NCI-H748 treated with DMSO at 0.1 percent for 48 hours (cell line): ENCODE data around the gene USP12.
A peak's percentile ranks its signal among the peaks of the same experiment; 100 is the strongest.

Experiments used
- DNase-seq: peaks from one replicate; lab custom pipeline; 2025; lab: John Stamatoyannopoulos, UW

USP12 gene

DNA sequence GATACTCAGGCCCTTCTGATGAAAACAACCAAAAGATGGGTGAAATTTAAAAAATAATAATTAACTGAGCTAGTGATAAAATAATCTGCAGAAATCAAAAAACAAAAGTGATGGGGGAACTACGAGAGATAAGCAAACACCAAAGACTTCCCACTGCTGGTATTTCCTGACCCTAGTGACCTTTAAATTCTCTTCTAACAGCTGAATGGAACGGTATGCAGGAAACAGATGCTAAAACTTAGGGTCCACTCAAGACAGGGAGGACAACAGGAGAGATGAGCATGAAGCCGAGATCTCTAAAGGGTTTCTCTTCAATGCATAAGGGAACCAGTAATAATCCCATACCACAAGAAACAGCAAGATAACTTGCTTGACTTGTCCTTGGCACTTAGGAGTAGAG, 50.8 kb downstream of the USP12 start:
- DNase-seq: no peak

GRCh38 chr13:27120011-27120410, 51.6 kb downstream of the USP12 start:
- no peak for DNase-seq

- DNase-seq: no peak
These were observed 53.1 kb downstream of the USP12 start for GRCh38 chr13:27118428-27119054.

- no peak for DNase-seq
These were observed 53.7 kb downstream of the USP12 start for GRCh38 chr13:27117952-27118351.

DNA sequence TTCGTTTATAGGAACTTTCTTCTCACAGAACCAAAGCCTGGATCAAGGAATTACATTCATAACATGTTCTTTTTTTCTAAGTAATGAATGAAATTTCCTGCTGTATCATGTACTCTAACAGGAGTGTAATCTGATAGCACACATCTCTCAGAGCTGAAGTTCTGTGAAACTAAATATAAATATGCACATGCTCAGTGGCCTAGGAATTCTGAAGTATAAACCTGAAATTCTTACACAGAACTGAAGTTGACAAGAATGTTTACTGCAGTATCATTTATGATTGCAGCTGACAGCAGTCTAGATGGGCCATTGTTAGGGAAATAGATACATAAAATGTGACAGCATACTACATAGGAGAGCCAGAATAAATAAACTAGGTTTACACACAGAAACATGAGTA, 54.5 kb downstream of the USP12 start:
- no peak for DNase-seq

- DNase-seq: no peak
These were observed 58.2 kb downstream of the USP12 start for GRCh38 chr13:27113436-27113835.

DNA sequence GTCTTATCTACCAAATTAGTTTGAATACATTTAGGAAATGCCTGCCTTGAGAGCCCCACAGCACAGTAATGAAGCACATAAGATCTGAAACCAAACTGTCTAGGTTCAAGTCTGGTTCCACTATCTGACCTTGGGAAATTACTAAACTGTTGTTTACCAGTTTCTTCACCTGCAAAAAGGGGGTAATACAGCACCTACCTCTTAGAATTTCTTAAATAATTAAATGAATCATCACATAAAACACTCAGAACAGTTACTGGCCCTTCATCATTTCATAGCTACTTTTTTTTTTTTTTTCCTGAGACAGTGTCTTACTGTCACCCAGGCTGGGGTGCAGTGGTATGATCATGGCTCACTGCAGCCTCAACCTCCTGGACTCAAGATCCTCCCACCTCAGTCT, 59.6 kb downstream of the USP12 start:
- no peak for DNase-seq

GRCh38 chr13:27110056-27110746, 61.4 kb downstream of the USP12 start:
- peak; percentile 93 for DNase-seq

- DNase-seq: no peak
These were observed 65.5 kb downstream of the USP12 start for GRCh38 chr13:27106144-27106543.

- DNase-seq: no peak
These were observed 67.0 kb downstream of the USP12 start for GRCh38 chr13:27104606-27105005.

DNA sequence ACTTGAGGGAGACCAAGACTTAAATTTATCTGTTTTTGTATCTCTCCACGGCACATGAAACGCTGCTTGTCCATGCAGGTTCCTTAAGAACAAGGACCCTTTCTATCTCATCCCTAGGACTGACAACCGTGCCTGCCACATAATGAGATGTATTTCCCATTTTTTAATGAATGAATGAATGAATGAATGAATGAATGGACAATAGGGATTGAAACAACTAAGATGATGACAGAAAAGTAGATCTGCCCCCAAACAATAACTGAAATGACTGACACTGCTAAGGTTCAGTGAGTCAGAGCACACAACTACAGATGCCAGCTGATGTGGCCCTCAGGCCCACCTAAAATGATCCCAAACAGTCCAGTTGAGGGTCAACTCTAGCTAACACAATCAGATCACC, 69.8 kb downstream of the USP12 start:
- DNase-seq: no peak

GRCh38 chr13:27101289-27101688, 70.3 kb downstream of the USP12 start:
- DNase-seq: no peak

GRCh38 chr13:27097691-27098090, 73.9 kb downstream of the USP12 start:
- no peak for DNase-seq

DNA sequence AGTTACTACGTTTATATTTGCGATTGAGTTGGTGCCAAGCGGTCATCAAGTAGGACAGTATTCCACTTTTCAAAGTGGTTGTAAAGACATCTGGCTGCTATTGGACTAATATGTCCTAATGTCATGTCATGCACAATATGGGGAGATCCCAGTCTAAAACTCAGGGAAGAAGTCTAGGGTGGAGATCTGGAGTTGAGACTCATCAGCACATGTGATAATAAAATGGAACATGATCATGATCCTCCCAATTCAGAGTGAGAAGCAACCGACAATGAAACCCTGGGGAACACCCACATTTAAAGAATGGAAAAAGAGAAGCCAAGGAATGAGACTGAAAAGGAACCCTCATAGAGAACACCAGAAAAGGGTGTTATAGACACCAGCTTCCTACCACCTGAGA, 80.2 kb downstream of the USP12 start:
- no peak for DNase-seq

DNA sequence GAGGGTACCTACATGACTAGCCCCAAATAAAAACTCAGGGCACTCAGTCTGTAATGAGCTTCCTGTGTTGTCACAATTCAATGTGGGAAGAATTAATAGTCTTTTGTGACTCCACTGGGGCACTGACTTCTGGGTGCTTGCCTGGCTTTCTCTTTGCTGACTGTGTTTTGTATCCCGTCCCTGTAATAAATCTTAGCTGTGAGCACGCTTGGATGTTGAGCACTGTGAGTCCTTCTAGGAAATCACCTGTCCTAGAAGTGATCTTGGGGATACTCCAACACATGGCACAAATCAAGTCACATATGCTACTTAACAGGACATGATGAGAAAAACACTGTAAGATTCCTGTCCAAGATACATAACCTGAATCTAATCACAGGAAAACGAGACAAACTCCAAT, 83.0 kb downstream of the USP12 start:
- DNase-seq: no peak

- DNase-seq: no peak
These were observed 84.9 kb downstream of the USP12 start for GRCh38 chr13:27086599-27087265.

- no peak for DNase-seq
These were observed 88.4 kb downstream of the USP12 start for GRCh38 chr13:27083183-27083582.

DNA sequence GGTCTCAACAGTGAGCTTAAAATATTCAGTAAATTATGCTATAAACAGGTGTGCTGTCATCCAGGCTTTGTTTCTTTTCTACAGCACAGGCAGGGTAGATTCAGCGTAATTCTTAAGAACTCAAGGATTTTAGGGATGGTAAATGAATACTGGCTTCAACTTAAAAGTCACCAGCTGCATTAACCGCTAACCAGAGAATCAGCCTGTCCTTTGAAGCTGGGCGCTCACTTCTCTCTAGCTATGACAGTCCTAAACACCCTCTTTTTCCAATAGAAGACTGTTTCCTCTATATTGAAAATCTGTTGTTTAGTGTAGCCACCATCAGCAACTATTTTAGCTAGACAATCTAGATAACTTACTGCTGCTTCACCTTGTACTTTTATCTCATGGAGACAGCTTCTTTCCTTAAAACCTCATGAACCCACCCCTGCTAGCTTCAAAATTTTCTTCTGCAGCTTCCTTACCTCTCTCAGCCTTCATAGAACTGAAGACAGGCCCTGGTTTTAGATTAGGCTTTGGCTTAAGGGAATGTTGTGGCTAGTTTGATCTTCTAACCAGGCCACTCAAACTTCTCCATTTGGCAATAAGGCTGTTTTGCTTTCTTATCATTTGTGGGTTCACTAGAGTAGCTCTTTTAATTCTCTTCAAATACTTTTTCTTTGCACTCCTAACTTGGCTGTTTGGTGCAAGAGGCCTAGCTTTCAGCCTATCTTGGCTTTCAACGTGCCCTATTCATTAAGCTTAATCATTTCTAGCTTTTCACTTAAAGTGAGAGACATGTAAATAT, 89.5 kb downstream of the USP12 start:
- no peak for DNase-seq

DNA sequence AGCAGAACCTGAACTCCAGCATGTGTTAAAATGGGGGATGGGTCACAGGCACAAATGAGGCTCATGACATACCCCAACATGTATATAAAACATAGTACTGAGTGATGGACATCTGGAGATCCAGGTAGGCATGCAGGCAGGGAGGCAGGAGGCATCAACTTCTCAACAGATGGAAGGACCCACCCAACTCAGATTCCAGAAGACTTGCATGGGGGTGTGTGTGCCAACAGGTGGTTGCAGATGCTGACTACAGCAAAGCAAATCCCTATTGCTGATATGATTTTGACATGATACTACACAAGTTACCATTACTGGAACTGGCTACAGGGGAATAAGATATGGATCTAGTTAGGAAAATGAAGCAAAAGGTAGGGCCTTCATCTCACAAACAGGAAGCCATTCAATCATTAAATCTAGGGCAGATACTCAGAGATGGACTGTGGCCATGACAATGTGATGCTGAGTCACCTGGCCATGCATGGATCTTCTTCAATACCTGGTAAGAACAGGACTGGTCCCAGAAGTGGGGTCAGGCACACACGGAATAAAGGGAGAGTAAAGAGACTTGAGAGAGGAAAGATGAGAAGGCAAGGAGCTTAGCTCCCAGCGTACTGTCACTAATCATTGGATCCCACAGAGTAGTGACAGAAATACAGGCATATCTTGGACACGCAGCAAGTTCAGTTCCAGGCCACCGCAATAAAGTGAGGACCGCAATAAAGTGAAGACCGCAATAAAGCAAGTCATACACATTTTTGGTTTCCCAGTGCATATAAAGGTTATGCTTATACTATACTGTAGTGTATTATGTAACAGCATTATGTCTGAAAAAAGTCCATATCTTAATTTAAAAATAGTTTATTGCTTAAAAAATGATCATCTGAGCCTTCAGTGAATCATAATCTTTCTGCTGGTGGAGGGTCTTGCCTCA, 91.3 kb downstream of the USP12 start:
- DNase-seq: no peak

GRCh38 chr13:27079421-27079958, 92.1 kb downstream of the USP12 start:
- no peak for DNase-seq

- DNase-seq: no peak
These were observed 94.2 kb downstream of the USP12 start for GRCh38 chr13:27077451-27077850.
